Hippocampal formation (tissue), 2 donors: ENCODE results near the gene PARD3B.

Experiments
- DNase-seq, 2 donors: peaks; one replicate each; lab custom pipeline; 2025; lab: John Stamatoyannopoulos, UW

The PARD3B gene

DNA sequence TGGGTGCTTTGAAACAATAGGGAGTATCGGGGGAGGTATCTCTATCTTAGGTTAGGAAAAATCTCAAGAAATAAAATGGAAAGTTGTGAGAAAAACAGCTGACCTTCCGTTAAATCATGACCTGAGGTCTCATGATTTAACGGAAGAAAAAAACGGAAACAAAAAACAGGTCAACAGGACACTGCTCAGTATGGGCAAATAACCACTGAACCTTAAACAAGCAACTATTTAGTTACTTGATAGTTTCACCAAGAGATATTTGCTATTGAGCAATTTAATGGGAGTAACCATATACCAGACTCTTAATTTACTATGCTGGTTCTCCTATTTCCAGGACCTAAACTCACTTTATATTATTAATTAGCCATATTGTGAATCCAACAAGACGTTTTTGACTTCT lies 150.8 kb downstream of the PARD3B start:
- DNase-seq: no peak

DNA sequence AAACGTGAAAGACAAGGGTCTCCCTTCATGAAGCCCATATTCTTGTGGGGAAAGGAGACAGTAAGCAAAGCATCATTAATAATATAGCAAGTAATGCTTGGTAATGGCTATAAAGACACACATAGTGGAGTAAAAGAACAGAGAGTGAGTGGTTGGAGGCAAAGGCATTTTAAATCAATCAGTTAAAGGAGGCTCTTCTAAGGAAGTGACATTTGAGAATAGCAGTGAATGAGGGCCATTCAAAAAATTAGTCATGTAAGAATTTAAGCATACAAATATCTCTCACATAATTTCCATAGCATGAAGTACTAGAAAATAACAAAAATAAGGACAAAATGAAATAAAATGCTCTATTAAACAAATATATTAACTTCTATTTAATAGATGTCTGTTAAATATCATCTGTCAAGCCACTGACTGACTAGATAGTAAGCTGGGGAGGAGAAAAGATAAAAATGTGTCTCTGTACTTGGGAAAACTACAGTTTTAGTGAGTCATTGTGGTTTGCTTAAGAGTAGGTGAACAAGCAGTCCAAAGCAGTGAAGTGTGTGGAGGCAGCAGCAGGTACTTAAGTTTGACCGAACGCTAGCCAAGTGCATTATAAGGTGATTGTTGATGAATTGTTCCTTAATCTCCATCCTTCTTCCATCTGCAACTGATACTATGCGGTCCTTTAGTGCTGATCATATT lies 160.1 kb downstream of the PARD3B start:
- DNase-seq: no peak

DNA sequence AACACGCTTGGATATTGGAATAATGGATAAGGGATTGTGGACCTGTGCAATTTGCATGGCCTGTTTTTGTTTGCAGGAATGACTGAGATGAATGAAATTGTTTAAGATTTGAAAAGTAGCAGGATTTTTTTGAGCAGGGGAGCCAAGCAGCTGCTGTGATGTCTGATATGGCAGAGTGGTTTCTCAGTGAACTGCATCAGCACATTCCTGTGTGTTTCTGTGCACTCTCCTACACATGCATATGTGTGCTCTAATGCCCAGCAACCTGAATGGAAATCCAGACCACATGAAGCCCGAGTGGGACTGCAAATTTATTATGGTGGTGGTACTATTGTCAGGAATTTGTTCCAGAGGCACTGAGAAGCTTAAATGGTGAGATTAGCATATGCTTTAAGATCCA lies 161.7 kb downstream of the PARD3B start:
- no peak for DNase-seq

DNA sequence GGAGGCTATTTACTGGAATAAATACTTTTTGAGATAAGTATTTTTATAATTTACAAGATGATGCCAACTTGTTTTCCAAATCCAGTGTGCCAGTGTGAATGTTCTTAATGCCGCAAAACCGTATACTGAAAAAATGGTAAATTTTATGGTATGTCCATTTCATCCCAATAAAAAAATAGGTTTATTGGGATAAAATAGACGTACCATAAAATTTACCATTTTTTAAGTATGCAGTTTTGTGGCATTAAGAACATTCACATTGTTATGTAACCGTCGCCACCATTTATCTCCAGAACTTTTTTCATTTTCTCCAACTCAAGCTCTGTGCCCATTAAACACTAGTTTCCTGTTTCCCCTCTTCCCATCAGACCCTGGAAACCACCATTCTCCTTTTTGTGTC lies 167.9 kb downstream of the PARD3B start:
- DNase-seq: no peak

DNA sequence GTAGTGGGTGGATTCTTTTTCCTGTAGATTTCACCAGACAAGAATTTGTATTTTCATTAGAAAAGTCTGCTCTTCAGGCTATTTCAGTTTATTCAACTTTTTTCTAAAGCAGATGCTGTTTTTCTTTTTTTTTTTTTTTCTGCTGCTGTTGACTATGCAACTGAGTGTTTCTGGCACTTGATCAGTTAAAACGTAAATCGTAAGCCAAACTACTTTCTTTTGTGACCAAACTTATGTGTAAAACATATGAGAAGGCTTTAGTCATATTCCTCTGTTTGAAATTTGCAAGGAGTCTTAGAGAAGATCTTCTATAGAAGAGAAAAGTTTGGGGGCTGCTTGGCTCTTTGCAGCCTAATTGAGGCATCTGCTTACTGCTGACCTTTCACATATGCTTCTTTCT lies 170.1 kb downstream of the PARD3B start:
- no peak for DNase-seq

DNA sequence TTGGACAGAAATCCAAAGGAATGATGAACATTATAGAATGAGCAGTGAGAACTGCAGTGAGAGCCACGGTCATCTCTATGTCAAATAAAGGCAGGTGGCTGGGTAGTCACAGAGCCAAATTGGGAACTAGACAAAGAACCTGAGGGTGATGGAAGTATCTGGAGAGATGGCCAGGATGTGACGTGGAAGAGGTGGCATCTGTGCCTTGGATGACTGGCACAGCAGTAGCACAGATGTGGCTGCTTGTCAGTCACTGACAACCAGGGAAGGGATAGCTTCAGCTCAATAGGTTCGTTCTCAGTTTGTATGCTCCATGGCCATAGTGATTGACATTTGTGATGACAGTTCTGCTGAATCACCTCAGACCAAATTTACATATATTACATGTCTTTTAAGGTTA lies 172.3 kb downstream of the PARD3B start:
- DNase-seq: no peak

DNA sequence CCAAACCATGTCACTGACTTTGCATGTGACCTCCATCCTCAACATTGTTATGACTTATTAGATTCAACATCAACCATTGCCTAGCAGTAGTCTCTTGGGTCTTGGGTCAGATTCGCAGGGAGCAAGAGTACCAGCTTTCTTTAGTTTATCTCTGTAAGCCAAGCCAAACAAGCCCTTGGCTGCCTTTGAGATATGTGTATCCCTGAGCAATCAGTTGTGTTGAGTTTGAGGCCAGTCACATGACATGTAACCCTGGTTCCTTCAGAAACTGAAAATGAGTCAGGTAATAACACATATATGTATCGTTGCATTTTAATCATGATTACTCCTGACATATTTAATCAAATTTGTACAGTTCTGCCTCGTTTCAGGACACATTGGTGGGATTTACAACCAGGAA lies 173.3 kb downstream of the PARD3B start:
- no peak for DNase-seq

DNA sequence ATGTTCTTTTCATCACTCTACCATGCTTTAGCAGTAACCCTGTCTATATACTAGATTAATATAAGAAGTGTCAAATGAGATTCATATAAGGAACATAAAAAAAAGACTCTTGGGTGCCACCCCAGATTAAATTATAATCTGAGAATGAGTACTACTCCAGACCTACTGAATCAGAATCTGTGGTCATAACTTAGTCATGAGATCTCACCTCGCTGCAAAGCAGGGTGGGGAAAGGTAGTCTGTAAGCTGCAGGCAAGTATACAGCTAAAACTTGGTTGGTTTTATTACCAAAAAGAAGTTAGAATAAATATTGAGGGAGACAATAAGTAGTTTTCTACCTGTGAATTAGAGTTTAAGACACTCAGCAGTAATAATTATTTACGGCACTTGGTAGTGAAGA lies 175.6 kb downstream of the PARD3B start:
- no peak for DNase-seq

DNA sequence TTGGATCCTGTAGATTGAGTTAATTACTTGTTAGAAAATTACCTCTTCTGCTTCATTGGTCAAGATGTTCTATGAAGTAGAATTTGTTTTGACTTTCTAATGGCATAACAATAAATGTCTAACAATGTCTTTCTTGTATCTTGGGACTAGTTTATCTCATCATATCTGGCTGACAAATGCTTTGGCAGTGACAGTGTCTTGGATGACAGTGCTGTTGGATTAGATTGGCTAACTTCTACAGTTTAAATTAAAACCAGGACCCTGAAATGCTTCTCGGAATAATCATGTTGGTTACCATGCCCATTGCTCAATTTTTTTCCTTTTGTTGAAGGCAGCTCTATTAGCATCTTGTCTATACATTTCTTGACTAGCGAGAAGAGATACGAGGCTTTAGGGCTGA lies 176.9 kb downstream of the PARD3B start:
- DNase-seq: no peak

DNA sequence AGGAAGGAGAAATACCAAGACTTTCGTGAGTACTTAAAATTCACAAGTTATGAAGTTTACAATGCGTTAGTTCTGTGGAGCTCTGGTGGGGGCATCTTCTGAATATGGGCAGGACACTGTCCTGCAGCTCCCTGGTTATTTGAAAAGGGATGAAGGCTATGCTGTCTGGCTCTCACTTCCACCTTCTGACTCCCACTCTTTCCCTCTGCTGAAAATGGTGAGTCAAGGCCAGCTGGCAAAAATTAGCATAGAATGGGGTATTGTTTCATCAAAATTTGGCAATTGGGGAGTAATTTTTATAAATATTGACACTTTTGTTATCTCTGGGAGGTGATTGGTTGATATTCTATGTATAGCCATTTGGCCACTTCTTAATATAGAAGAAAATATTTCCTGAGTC lies 177.4 kb downstream of the PARD3B start:
- no peak for DNase-seq

DNA sequence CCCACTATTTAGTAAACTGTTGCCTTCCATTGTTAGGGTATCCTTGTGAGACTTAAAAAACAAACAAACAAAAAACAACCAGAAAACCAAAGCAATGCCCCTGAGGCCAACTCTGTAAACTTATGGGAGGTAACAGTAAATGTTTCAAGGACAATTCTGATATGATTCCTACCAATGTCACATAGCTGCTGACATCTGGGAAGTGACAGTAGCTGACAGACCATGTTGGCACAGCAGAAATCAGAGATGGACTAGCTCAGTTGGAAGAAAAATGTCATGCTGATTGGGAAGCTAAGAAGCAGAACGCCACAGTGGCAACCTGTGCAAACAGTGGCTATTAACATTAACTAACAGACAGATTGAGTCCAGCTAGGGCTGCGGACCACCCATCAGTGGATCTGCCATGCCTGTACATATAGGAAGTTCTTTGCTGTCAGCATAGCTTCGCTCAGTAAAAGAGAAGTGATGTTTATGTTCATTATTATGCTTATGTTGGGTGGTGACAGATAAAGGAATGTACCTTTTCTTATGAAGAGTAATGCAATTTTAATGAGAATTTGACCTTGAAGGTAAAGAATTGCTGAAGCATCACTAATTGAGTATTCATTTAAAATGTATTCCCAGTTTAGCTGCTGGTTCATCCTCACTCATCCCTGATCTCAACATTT lies 180.6 kb downstream of the PARD3B start:
- DNase-seq: no peak

DNA sequence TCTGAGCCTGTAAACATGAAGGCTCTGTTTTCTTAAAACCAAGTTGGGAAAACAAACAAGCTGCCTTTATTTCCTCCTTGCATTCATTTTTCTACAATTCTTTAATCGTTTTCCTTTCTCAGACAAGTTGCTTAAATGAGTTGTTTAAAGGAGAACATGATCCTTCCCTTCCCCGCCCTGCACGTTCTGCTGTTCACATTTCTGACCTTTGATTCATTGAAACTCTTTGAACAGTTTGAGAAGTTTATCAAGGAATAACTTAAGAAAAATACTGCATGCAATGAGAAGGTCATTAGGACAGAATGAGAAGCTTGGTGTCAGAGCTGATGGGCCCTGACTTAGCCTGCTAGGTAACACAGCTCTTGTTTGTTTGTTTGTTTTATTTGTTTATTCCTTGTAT lies 181.6 kb downstream of the PARD3B start:
- DNase-seq: no peak

DNA sequence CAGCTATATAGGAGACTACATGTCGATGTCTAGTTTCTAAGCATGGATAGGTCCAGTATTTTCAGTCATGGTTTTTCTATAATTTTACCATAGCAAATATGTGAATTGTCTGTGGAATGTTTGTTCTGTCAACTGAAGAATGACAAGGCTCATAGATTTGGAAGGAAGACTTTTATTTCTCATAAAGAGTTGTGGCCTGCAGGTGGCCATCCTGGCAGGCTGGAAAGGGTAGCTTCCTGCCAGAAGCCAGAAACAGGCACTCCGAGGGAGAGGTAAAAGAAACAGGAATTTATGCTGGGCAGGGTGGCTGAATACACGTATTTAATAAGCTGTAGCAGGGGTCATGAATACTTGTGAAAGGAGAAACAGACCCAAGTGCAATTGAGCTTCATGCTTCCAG lies 182.1 kb downstream of the PARD3B start:
- no peak for DNase-seq

DNA sequence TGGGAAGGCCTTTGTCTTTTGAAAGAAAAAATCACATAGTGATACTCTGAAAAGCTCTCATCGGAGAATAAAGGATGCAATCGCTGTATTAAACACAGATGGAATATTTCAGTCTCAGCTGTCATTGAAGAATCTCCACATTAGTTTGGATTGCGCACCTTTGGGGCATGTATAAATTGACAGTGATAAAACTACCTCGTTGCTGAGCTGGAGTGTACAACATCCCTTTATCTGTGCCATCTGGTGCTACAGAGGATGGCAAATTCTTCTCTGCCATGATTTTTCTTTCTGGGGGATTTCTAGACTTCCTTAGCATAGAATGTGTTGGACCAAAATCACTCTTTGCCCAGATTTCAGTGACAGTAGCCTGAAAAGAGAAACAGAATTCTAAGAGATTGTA lies 185.3 kb downstream of the PARD3B start:
- DNase-seq: no peak

DNA sequence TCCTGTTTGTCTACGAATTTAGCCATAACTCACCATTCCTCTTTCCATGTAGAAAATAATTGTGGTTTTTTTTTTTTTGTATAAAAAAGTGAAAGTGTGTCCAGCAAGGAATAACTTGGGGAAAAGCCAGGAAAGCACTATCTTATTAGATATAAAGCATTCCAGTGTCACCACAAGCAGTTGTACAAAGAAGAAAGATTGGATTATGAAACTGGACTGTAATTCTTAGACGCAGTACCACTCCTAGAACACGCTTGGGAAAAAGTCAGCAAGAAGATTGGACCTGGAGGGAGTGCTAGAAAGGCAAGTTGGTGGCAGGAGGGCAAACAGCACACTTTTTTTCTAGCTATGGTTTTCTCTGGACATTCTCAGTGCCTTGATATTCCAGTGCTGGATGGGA lies 186.7 kb downstream of the PARD3B start:
- no peak for DNase-seq

DNA sequence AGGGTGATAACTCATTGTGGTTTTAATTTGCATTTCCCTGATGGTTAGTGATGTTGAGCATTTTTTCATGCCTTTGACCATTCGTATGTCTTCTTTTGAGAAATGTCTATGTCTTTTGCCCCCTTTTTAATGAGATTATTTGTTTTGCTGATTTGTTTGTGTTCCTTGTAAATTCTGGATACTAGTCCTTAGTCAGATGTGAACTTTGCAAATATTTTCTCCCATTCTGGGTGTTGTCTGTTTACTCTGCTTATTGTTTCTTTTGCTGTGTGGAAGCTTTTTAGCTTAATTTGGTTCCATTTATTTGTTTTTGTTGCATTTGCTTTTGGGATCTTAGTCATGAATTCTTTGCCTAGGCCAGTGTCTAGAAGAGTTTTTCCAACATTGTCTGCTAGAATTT lies 192.0 kb downstream of the PARD3B start:
- DNase-seq: no peak

DNA sequence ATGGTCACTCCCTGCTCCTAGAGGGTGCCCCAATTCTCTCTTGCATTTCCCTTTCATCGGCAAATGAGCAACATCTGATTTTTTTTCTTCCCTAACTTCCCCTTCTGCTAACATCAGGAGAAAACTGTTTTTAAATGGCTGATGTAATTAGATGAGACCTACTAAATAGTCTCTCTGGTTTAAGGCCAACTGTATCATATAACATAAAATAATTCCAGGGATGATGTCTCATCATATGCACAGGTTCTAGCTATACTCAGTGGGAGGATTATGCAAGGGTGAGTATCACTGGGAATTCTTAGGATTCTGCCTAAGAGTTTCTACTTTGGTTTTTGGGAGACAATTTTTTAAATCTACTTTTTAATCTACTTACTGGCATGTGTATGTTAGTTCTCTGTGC lies 193.4 kb downstream of the PARD3B start:
- no peak for DNase-seq

DNA sequence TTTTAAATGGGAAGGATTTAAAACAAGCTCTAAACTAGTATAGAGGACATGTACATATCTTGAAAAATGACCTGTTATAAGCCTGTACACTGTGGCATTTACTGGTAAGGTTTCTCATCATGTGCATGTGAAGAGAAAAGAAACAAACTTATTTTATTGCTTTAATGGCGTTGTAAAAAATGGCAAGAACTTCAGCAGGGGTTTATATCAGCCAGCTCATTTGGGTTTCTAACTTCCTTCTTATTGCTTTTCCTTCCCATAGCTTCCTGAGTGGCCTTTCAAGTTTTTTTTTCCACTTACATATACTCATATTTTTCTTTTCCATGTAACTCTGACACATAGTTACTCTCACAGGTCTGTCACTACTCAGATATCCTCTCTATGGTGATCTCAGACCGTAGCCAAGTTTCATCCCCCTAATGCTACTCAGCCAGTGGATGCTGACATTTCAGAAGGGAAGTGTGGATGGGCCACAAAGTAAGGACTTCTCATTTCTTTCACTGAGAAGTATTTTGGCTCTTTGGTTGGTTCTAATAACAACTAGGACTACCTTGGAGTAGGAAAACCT lies 198.2 kb downstream of the PARD3B start:
- no peak for DNase-seq

DNA sequence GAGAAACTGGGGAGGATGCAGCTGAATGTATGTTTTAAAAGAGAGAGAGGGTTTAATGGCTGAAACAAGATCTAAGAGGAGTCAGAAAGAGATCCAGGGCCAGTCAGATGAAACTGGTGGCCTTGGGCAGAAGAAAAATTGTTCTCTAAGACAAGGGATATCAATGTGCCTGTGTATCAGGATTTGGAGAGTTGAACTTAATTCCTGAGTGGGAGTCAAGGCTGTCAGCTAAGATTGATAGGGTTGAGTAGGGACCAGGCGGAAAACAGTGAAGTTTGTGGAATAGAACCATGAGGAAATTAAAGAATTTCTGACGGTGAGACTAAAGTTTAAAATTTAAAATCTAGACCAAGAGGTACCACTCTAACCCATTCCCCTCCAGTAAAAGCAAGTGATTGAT lies 199.2 kb downstream of the PARD3B start:
- no peak for DNase-seq

DNA sequence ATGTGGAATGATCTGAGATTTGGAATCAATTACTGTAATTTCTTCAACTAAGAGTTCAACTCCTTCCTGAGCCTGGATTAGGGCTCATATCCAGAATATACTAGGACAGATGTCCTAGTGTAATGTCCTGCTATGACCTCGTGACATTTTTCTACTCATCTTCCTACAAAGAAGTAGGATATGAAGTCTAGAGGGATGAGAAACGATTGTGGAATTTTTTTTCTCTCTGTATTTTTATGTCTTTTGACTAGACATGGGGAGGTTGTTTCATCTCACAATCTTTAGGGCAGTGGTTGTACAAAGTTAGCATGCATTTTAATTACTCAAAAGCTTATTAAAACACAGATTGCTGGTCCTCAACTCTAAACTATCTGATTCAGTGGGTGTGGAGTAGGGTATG lies 203.0 kb downstream of the PARD3B start:
- no peak for DNase-seq

DNA sequence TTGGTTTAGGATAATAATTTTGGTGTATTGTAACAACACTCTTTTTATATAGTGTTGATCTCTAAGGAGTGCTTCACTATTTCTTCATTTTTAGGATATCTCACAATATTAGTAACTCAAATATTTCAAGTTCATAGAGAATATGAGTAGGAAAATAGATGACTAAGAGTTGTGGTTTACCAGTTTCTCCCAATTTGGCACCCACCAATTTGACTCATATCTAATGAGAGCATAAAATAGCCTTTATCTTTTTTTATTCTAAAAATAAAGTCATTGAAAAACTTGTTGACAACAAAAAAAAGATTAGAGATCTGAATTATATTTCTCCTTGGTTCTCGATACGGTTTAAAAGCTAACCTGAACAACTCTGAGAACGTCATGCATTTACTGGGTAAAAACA lies 204.0 kb downstream of the PARD3B start:
- DNase-seq: no peak

DNA sequence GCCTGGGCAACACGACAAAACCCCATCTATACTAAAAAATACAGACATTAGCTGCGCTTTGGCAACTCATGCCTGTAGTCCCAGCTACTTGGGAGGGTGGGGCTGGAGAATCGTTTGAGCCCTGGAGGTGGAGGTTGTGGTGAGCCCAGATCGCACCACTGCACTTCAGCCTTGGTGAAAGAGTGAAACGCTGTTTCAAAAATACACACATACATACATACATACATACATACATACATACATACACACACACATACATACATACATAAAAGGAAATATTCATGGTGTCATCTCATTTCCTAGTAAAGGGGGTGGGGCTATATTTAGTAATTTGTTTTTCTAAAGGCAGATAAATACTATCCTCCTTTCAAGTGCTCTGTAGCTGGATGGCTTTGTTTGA lies 205.1 kb downstream of the PARD3B start:
- no peak for DNase-seq

DNA sequence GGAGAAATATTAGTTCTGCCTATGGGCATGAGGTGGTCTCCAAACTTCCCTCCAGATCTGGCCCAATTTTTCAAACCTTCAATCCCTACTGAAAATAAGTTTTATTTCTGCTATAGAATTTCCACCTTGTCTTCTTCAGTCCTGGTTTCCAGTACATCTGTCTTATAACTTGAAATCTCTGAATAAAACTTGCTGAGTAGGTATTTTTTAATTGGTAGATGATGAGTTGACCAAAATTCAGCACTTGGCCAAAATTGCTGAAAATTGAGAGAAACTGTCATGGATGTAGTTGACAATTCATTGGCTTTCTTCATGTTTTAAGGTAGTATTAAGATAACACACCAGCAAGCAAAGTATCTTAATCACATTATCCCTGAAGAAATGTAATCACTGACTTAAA lies 206.2 kb downstream of the PARD3B start:
- no peak for DNase-seq

DNA sequence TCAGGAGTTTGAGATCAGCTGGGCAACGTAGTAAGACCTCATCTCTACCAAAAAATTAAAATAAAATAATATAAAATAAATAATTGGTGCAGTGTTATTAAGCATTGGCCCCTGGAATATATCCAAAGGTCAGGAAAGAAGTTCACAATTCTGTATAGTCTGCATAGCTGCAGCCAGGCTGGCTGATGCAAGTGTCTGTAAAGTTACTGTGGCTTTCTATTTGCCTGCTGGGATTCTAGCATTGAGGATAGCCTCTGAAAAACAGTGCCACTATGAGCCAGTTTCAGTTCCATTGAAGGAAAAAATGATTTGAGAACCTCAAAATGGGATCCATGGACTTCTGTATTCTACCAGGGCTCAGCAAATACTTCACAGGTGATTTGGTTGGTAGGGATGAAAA lies 208.6 kb downstream of the PARD3B start:
- no peak for DNase-seq
